Measurements from ENCODE around the gene SLC9A1. TPM values are rescaled to one million over a fixed set of nuclear protein-coding genes. Genes with fewer than 3 reads are reported as not detected.

The SLC9A1 gene
- total and polyA plus RNA-seq, 10 of the 15 experiments (the other 5 are each of a cell fraction or from before 2014, with no cell fraction given) = 0.87 to 21.4 (median 4.3) TPM

GRCh38 chr1:27176954-27177353 is 22.0 kb upstream of the SLC9A1 start:
- H3K4me1 ChIP-seq (ENCODE audit: control insufficient read depth, insufficient read depth, low read length) = no peaks in the 10 kb centered on the region
- no peaks in the 10 kb centered on the region for H4K20me1 ChIP-seq (ENCODE audit: control insufficient read depth, insufficient read depth)
- TF ChIP-seq NFYA (IDR thresholded peaks at IDR 0.05; ENCODE audit: borderline replicate concordance, low read depth, low read length) (no peak), ZNF687 (IDR thresholded peaks at IDR 0.05) (no peak), RB1 (IDR thresholded peaks at IDR 0.05; ENCODE audit: borderline replicate concordance) (no peak), BHLHE40 (IDR thresholded peaks at IDR 0.05; ENCODE audit: borderline replicate concordance in 1 of 2, low read depth in 2 of 2, low read length in 1 of 2) (no peak), EGR1 (IDR thresholded peaks at IDR 0.05; ENCODE audit: borderline replicate concordance in 1 of 2, low read depth in 2 of 2, low read length in 2 of 2) (no peak), GATAD2B (conservative IDR thresholded peaks at IDR 0.05; ENCODE audit: low read depth) (no peak), SUZ12 (IDR thresholded peaks at IDR 0.05; ENCODE audit: unreplicated experiment) (no peak), EP300 (IDR thresholded peaks at IDR 0.05; ENCODE audit: borderline replicate concordance in 1 of 2, control insufficient read depth in 1 of 2, low read depth in 2 of 2, low read length in 2 of 2) (no peak), RELA (IDR thresholded peaks at IDR 0.05; ENCODE audit: borderline replicate concordance, partially characterized antibody) (no peak), NFYB (IDR thresholded peaks at IDR 0.05; ENCODE audit: insufficient read depth, low read depth, low read length) (no peak), MXI1 (IDR thresholded peaks at IDR 0.05; ENCODE audit: low read depth, low read length) (no peak), SUPT20H (IDR thresholded peaks at IDR 0.05; ENCODE audit: borderline replicate concordance, control insufficient read depth, low read depth, low read length) (no peak), CBX3 (IDR thresholded peaks at IDR 0.05; ENCODE audit: borderline replicate concordance, low read depth) (no peak), HDAC6 (IDR thresholded peaks at IDR 0.05; ENCODE audit: unreplicated experiment) (no peak), RCOR1 (conservative IDR thresholded peaks at IDR 0.05; ENCODE audit: low read depth, low read length) (no peak), SIX5 (IDR thresholded peaks at IDR 0.05; ENCODE audit: low read depth, low read length, severe bottlenecking) (no peak), SKIL (IDR thresholded peaks at IDR 0.05; ENCODE audit: low read depth, poor library complexity, severe bottlenecking) (no peak), POLR2AphosphoS2 (IDR thresholded peaks at IDR 0.05; ENCODE audit: low read depth, low read length) (no peak), NBN (IDR thresholded peaks at IDR 0.05) (no peak)
- H3K9ac ChIP-seq (ENCODE audit: control insufficient read depth, insufficient read depth, low read length) = no peak overlapping the region
- H3K36me3 ChIP-seq (ENCODE audit: control insufficient read depth in 2 of 2, insufficient read depth in 2 of 2, low read length in 1 of 2) = no peaks in the 10 kb centered on the region
- no peak for FAIRE-seq
- no peak overlapping the region for H2AFZ ChIP-seq (ENCODE audit: control insufficient read depth, low read depth, low read length)
- SMC1A ChIA-PET (ENCODE audit: uncharacterized antibody, unreplicated experiment) = interaction anchor here (0.7 kb wide), 1 partner anchor 49 kb away, joined by 3 read pairs; no protein-coding TSS in a partner anchor
- H3K4me3 ChIP-seq = no peak overlapping the region
- RAD21 ChIA-PET (ENCODE audit: unreplicated experiment) = no interaction called here
- H3K27me3 ChIP-seq (replicated peaks in 1 of 2; ENCODE audit: control insufficient read depth in 2 of 2, insufficient read depth in 2 of 2, low read length in 1 of 2) = no peaks in the 10 kb centered on the region
- no peak overlapping the region for H3K4me2 ChIP-seq (ENCODE audit: control insufficient read depth, insufficient read depth)
- DNase-seq (ENCODE audit: low read depth, low spot score) = no peak
- H3K27ac ChIP-seq (ENCODE audit: control insufficient read depth, insufficient read depth) = no peak overlapping the region
- ATAC-seq = no peak
- POLR2A ChIA-PET = interaction anchor here (0.6 kb wide), 1 partner anchor 21 kb away, joined by 5 read pairs; no protein-coding TSS in a partner anchor
- H3K79me2 ChIP-seq (ENCODE audit: control insufficient read depth, insufficient read depth, low read length) = no peaks in the 10 kb centered on the region
- intact Hi-C loops (cut with micrococcal nuclease; ENCODE audit: unreplicated experiment) = no loop called here
- CTCF ChIA-PET = no interaction called here
- WGBS (ENCODE audit: insufficient coverage, insufficient replicate concordance, low lambda C conversion rate, missing lambda C conversion rate) = 85% methylated on average over 26 of the region's 26 CpGs
- BruUV-seq (replicated peaks) = no TSS peak
- in situ Hi-C loops (cut with MboI) = no loop called here
- H3K9me3 ChIP-seq (replicated peaks; ENCODE audit: control insufficient read depth, insufficient read depth, low read length) = no peaks in the 10 kb centered on the region

Data from GM12878 (cell line).